Fibroblast of lung (primary cell): ENCODE data around the gene CDH4. TPM values are rescaled to one million over a fixed set of nuclear protein-coding genes. Genes with fewer than 3 reads are reported as not detected.

Source experiments
- DNase-seq, 2 donors: peaks; one replicate each; pipeline versions ENCODE4 v3.0.0 to v3.0.0-alpha.2; 2010; ENCODE audit warnings: low read depth in 2 of 2
- H2AFZ ChIP-seq: 2 replicates; pipeline ENCODE4 v1.5.1; 2012; ENCODE audit warnings: low read length, control low read depth, inconsistent platforms
- H3K27ac ChIP-seq: 2 replicates; pipeline ENCODE4 v1.5.1; 2011; ENCODE audit warnings: low read length, control low read depth; ENCODE audit not compliant: insufficient read depth
- H3K27me3 ChIP-seq: 2 replicates; pipeline ENCODE4 v1.5.1; 2011; ENCODE audit warnings: mild to moderate bottlenecking, low read length; ENCODE audit not compliant: control insufficient read depth, insufficient read depth
- H3K36me3 ChIP-seq: 2 replicates; pipeline ENCODE4 v1.5.1; 2011; ENCODE audit warnings: low read length; ENCODE audit not compliant: control insufficient read depth, insufficient read depth
- H3K4me1 ChIP-seq: 2 replicates; pipeline ENCODE4 v1.5.1; 2011; ENCODE audit warnings: low read length; ENCODE audit not compliant: control insufficient read depth, insufficient read depth; ENCODE audit errors: extremely low read depth
- H3K4me2 ChIP-seq: 2 replicates; pipeline ENCODE4 v1.5.1; 2011; ENCODE audit warnings: low read length, control low read depth; ENCODE audit not compliant: insufficient read depth; ENCODE audit errors: extremely low read depth
- H3K4me3 ChIP-seq, 4 experiments: fragments of 200-600 bp in 1 of 4; sonication (generic) in 1 of 4; replicated peaks in 1 of 4; 2 replicates each; pipeline ENCODE4 v1.5.1; 2011 to 2016; ENCODE audit warnings: low read length in 4 of 4, low read depth in 3 of 4, mild to moderate bottlenecking in 3 of 4, control low read depth in 2 of 4, inconsistent platforms in 1 of 4, mixed read lengths in 1 of 4; ENCODE audit not compliant: insufficient read depth in 1 of 4; ENCODE audit errors: control extremely low read depth in 1 of 4
- H3K79me2 ChIP-seq: 2 replicates; pipeline ENCODE4 v1.5.1; 2012; ENCODE audit warnings: mild to moderate bottlenecking, low read length, inconsistent platforms; ENCODE audit not compliant: control insufficient read depth, insufficient read depth
- H3K9ac ChIP-seq: 2 replicates; pipeline ENCODE4 v1.5.1; 2011; ENCODE audit warnings: mild to moderate bottlenecking, low read length, control low read depth; ENCODE audit not compliant: insufficient read depth
- H3K9me3 ChIP-seq: 2 replicates; pipeline ENCODE4 v1.5.1; 2012; ENCODE audit warnings: low read depth, low read length; ENCODE audit not compliant: control insufficient read depth, insufficient read depth
- H4K20me1 ChIP-seq: 2 replicates; pipeline ENCODE4 v1.5.1; 2011; ENCODE audit warnings: low read length; ENCODE audit not compliant: control insufficient read depth, insufficient read depth; ENCODE audit errors: extremely low read depth
- CTCF ChIP-seq, 2 donors: IDR thresholded peaks in 1 of 2; conservative IDR thresholded peaks in 1 of 2; 1 replicate in 1 of 2; 2 replicates in 1 of 2; pipeline ENCODE4 v1.5.1; 2011 to 2012; ENCODE audit warnings: low read length in 2 of 2, control low read depth in 1 of 2, inconsistent platforms in 1 of 2, low read depth in 1 of 2, mild to moderate bottlenecking in 1 of 2
- EZH2 ChIP-seq: IDR thresholded peaks from 2 replicates; pipeline ENCODE4 v1.5.1; 2012; ENCODE audit warnings: low read length, control low read depth, mild to moderate bottlenecking; ENCODE audit errors: missing control alignments
- polyA plus RNA-seq, 2 donors: library from polyadenylated mRNA; depleted of rRNA in 1 of 2; stranded (reverse) in 1 of 2; unstranded in 1 of 2; fragments of >200 nt; gene quantifications; 2 replicates each; pipeline ENCODE4 v1.2.1, GENCODE V29; 2011 to 2012; ENCODE audit warnings: missing spikeins in 1 of 2
- total RNA-seq: library from RNA; depleted of rRNA; stranded (reverse); fragments of >200 nt; gene quantifications from 2 replicates; pipeline ENCODE4 v1.2.1, GENCODE V29; 2014

CDH4 gene
- total and polyA plus RNA-seq, 2 donors (not counting 1 experiment from before 2014, with no cell fraction given): 4.8 to 6.8 TPM

- Histone ChIP-seq H3K27me3 (peaks cover 4% of the 10 kb centered on the region), H3K4me1 (no peaks in the 10 kb centered on the region), H2AFZ (no peak overlapping the region), H3K27ac (no peak overlapping the region), H3K4me3 (no peak overlapping the region), H3K36me3 (no peaks in the 10 kb centered on the region), H3K79me2 (no peaks in the 10 kb centered on the region), H4K20me1 (no peaks in the 10 kb centered on the region), H3K9me3 (no peaks in the 10 kb centered on the region), H3K4me2 (no peak overlapping the region), H3K9ac (no peak overlapping the region)
- DNase-seq: no peak
- TF ChIP-seq EZH2 (no peak), CTCF (conservative IDR thresholded peaks at IDR 0.05 in 1 of 2, IDR thresholded peaks at IDR 0.05 in 1 of 2; ENCODE audit: low read depth in 1 of 2, low read length in 2 of 2) (no peak)
These were observed 449.7 kb downstream of the CDH4 start for GRCh38 chr20:61701802-61702201.

GRCh38 chr20:61702246-61702645, 450.2 kb downstream of the CDH4 start:
- H2AFZ ChIP-seq: no peak overlapping the region
- H3K4me3 ChIP-seq: no peak overlapping the region
- peaks cover 4% of the 10 kb centered on the region for H3K27me3 ChIP-seq
- H3K79me2 ChIP-seq: no peaks in the 10 kb centered on the region
- TF ChIP-seq EZH2 (no peak), CTCF (conservative IDR thresholded peaks at IDR 0.05 in 1 of 2, IDR thresholded peaks at IDR 0.05 in 1 of 2; ENCODE audit: low read depth in 1 of 2, low read length in 2 of 2) (no peak)
- H3K9ac ChIP-seq: no peak overlapping the region
- H3K4me1 ChIP-seq: no peaks in the 10 kb centered on the region
- no peaks in the 10 kb centered on the region for H4K20me1 ChIP-seq
- no peaks in the 10 kb centered on the region for H3K9me3 ChIP-seq
- no peaks in the 10 kb centered on the region for H3K36me3 ChIP-seq
- H3K4me2 ChIP-seq: no peak overlapping the region
- H3K27ac ChIP-seq: no peak overlapping the region
- no peak for DNase-seq

GRCh38 chr20:61704661-61705060, 452.6 kb downstream of the CDH4 start:
- H4K20me1 ChIP-seq: no peaks in the 10 kb centered on the region
- no peaks in the 10 kb centered on the region for H3K9me3 ChIP-seq
- H3K4me2 ChIP-seq: no peak overlapping the region
- no peaks in the 10 kb centered on the region for H3K4me1 ChIP-seq
- no peak overlapping the region for H3K9ac ChIP-seq
- H3K79me2 ChIP-seq: no peaks in the 10 kb centered on the region
- H3K4me3 ChIP-seq: no peak overlapping the region
- H2AFZ ChIP-seq: no peak overlapping the region
- no peaks in the 10 kb centered on the region for H3K36me3 ChIP-seq
- TF ChIP-seq CTCF (conservative IDR thresholded peaks at IDR 0.05 in 1 of 2, IDR thresholded peaks at IDR 0.05 in 1 of 2; ENCODE audit: low read depth in 1 of 2, low read length in 2 of 2) (no peak), EZH2 (no peak)
- H3K27ac ChIP-seq: no peak overlapping the region
- peaks cover 4% of the 10 kb centered on the region for H3K27me3 ChIP-seq
- no peak for DNase-seq
